DOHH2 (cell line): ENCODE data around the gene BNIPL.

Source experiments
- H3F3A ChIP-seq: fragments of 200-600 bp; sonication (generic), shearing (Covaris generic); 2 replicates; pipeline ENCODE4 v1.6.0; 2016; ENCODE audit warnings: antibody characterized with exemption, mild to moderate bottlenecking; ENCODE audit not compliant: control insufficient read depth, insufficient read depth
- H3K27ac ChIP-seq: fragments of 200-600 bp; sonication (generic); 2 replicates; pipeline ENCODE4 v1.5.1; 2014; ENCODE audit warnings: low read depth, mild to moderate bottlenecking, low read length, moderate library complexity
- H3K27me3 ChIP-seq: fragments of 200-600 bp; sonication (generic); 2 replicates; pipeline ENCODE4 v1.6.1; 2014; ENCODE audit warnings: mild to moderate bottlenecking, low read length, mixed read lengths; ENCODE audit not compliant: control insufficient read depth
- H3K36me3 ChIP-seq: fragments of 200-600 bp; sonication (generic); 2 replicates; pipeline ENCODE4 v1.6.1; 2014; ENCODE audit warnings: mild to moderate bottlenecking, low read length, moderate library complexity, mixed read lengths; ENCODE audit not compliant: control insufficient read depth
- H3K4me1 ChIP-seq: fragments of 200-600 bp; sonication (generic); 2 replicates; pipeline ENCODE4 v1.6.1; 2014; ENCODE audit warnings: mild to moderate bottlenecking, low read length, mixed read lengths; ENCODE audit not compliant: control insufficient read depth
- H3K4me2 ChIP-seq: fragments of 200-600 bp; sonication (generic); 2 replicates; pipeline ENCODE4 v1.6.0; 2014; ENCODE audit warnings: mild to moderate bottlenecking, low read length, moderate library complexity
- H3K4me3 ChIP-seq: fragments of 200-600 bp; sonication (generic); 2 replicates; pipeline ENCODE4 v1.5.1; 2014; ENCODE audit warnings: mild to moderate bottlenecking, low read length, mixed read lengths
- H3K79me2 ChIP-seq: fragments of 200-600 bp; sonication (generic); 2 replicates; pipeline ENCODE4 v1.6.1; 2014; ENCODE audit warnings: mild to moderate bottlenecking, low read length, mixed read lengths; ENCODE audit not compliant: control insufficient read depth
- H3K9me2 ChIP-seq: fragments of 200-600 bp; sonication (generic); replicated peaks from 2 replicates; pipeline ENCODE4 v1.6.1; 2014; ENCODE audit warnings: mild to moderate bottlenecking, low read length, mixed read lengths; ENCODE audit not compliant: control insufficient read depth
- H3K9me3 ChIP-seq: fragments of 200-600 bp; sonication (generic); 2 replicates; pipeline ENCODE4 v1.6.1; 2014; ENCODE audit warnings: antibody characterized with exemption, low read length, mixed read lengths; ENCODE audit not compliant: control insufficient read depth, insufficient read depth
- H4K20me1 ChIP-seq: fragments of 200-600 bp; sonication (generic); 2 replicates; pipeline ENCODE4 v1.6.0; 2014; ENCODE audit warnings: low read depth, mild to moderate bottlenecking, antibody characterized with exemption, low read length, moderate library complexity; ENCODE audit not compliant: control insufficient read depth, insufficient read depth
- CTCF ChIP-seq: fragments of 200-600 bp; sonication (generic); IDR thresholded peaks from one replicate; pipeline ENCODE4 v1.5.1; 2014; ENCODE audit warnings: antibody characterized with exemption, mild to moderate bottlenecking, low read depth, low read length; ENCODE audit not compliant: poor library complexity, severe bottlenecking
- EZH2phosphoT487 ChIP-seq: fragments of 200-600 bp; sonication (generic); IDR thresholded peaks from 2 replicates; pipeline ENCODE4 v1.6.1; 2017; ENCODE audit warnings: borderline replicate concordance, mild to moderate bottlenecking, antibody characterized with exemption, low read length, moderate library complexity, mixed read lengths

Gene BNIPL

GRCh38 chr1:151051356-151052009 lies 15.1 kb downstream of the BNIPL start:
- Histone ChIP-seq H3K4me3 (no peak overlapping the region), H4K20me1 (peaks cover 3% of the 10 kb centered on the region), H3K9me3 (no peaks in the 10 kb centered on the region), H3K9me2 (no peaks in the 10 kb centered on the region), H3F3A (peaks cover 40% of the 10 kb centered on the region), H3K36me3 (peaks cover 60% of the 10 kb centered on the region), H3K4me2 (no peak overlapping the region), H3K79me2 (peaks cover 11% of the 10 kb centered on the region), H3K4me1 (peaks cover 23% of the 10 kb centered on the region), H3K27ac (no peak overlapping the region), H3K27me3 (no peaks in the 10 kb centered on the region)
- TF ChIP-seq EZH2phosphoT487 (no peak), CTCF (no peak)

GRCh38 chr1:151054971-151055547 lies 18.7 kb downstream of the BNIPL start:
- H3K36me3 ChIP-seq = peaks cover 85% of the 10 kb centered on the region

GRCh38 chr1:151055581-151055980 lies 19.2 kb downstream of the BNIPL start:
- Histone ChIP-seq H3K36me3 (peaks cover 84% of the 10 kb centered on the region), H3K27ac (no peak overlapping the region), H3K79me2 (peaks cover 52% of the 10 kb centered on the region), H3K27me3 (no peaks in the 10 kb centered on the region), H4K20me1 (peaks cover 17% of the 10 kb centered on the region), H3K9me2 (no peaks in the 10 kb centered on the region), H3F3A (peaks cover 27% of the 10 kb centered on the region), H3K4me1 (peaks cover 31% of the 10 kb centered on the region), H3K9me3 (no peaks in the 10 kb centered on the region), H3K4me2 (no peak overlapping the region), H3K4me3 (no peak overlapping the region)
- no peak for TF ChIP-seq CTCF

More at GRCh38 chr1:151054971-151055547, 18.7 kb downstream of the BNIPL start:
- Histone ChIP-seq H4K20me1 (peaks cover 17% of the 10 kb centered on the region), H3K9me3 (no peaks in the 10 kb centered on the region), H3K4me3 (no peak overlapping the region), H3K4me1 (peaks cover 31% of the 10 kb centered on the region), H3K79me2 (peaks cover 47% of the 10 kb centered on the region), H3K4me2 (no peak overlapping the region), H3F3A (peaks cover 31% of the 10 kb centered on the region), H3K27ac (no peak overlapping the region), H3K27me3 (no peaks in the 10 kb centered on the region), H3K9me2 (no peaks in the 10 kb centered on the region)
- TF ChIP-seq EZH2phosphoT487 = no peak
- no peak for TF ChIP-seq CTCF
